Measurements from ENCODE around the gene ECHDC1.
"Not testable (repeated sequence)": the region's sequence is repeated elsewhere in the genome, so short reads cannot be mapped to it uniquely, and the experiment has no call there.

The ECHDC1 gene

GRCh38 chr6:127342296-127342945, 988 bp downstream of the ECHDC1 start:
- DNase-seq (ENCODE audit: low read depth in 2 of 2) = no peak

GRCh38 chr6:127341471-127342202, 1.8 kb downstream of the ECHDC1 start:
- DNase-seq (ENCODE audit: low read depth in 2 of 2) = no peak

DNA sequence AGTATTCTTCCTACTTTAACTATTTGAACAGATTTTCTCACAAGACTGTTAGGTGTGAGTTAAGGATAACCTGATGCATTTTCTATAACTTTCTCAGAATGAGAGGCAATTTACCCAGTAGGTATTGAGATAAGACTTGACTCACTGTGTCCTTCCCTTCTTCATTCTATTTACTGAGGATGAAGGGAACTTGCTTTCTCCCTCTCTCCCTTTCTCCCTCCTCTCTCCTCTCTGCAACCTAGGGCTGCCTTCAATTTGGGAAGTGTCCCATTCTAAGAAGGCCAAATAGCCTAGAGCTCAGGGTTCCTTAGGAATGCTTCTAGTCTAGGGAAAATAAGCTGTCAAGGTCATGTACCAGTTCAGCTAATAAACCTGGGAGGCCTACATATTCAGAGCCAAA, 3.2 kb downstream of the ECHDC1 start:
- no peak for DNase-seq (ENCODE audit: low read depth in 2 of 2)

DNA sequence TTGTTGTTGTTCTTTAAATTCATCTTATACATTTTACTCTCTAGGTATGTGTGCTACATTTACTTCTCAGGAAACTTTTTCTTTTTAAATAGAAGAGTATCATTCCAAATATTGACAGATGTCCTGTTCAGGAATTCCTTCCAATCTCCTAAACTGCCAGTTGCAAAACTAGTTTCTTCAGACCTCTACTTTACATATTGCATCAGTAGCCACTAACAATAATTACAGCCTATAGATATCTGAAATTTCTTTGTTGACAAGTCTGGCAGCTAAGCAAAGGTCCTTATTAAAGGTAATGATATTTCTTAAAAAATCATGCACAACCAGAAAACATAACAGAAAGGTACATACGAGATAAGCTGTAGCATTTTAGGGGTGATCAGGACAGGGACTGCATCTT, 4.5 kb downstream of the ECHDC1 start:
- no peak for DNase-seq (ENCODE audit: low read depth in 2 of 2)

GRCh38 chr6:127332383-127332961, 10.9 kb downstream of the ECHDC1 start:
- no peak for DNase-seq (ENCODE audit: low read depth in 2 of 2)

DNA sequence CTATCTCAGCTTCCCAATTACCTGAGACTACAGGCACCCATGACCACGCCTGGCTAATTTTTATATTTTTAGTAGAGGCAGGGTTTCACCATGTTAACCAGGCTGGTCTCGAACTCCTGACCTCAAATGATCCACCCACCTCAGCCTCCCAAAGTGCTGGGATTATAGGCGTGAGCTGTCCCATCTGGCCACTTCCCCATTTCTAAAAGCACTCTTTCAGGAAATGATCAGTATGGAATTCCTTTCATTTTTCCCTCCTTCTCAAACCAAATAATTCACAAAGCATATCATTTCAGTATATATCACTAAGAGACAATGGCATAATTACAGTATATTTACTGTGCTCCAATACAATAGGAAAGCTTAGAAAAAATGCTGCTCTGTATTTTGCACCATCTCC, 12.2 kb downstream of the ECHDC1 start:
- not testable (repeated sequence) for DNase-seq (ENCODE audit: low read depth in 2 of 2)

DNA sequence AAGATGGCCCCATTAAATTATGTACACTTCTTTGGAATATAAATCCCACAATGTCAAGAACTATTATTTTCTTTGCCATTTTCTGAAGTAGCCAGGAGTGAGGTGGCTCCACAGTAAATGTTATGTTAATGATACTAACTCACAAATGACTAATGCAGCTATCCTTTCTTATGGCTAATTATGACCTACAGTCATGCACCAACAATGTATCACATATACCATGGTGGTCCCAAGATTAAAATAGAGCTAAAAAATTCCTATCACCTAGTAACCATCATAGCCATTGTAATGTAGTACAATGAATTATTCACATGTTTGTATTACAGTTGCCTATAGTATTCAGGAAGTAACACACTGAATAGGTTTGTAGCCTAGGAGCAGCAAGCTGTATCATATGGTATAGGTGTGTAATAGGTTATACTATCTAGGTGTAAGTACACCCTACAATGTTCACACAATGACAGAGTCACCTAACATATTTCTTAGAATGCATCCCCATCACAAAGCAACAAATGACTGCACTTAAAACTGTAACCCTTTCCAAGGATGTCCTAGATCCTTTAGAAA, 15.3 kb downstream of the ECHDC1 start:
- no peak for DNase-seq (ENCODE audit: low read depth in 2 of 2)

DNA sequence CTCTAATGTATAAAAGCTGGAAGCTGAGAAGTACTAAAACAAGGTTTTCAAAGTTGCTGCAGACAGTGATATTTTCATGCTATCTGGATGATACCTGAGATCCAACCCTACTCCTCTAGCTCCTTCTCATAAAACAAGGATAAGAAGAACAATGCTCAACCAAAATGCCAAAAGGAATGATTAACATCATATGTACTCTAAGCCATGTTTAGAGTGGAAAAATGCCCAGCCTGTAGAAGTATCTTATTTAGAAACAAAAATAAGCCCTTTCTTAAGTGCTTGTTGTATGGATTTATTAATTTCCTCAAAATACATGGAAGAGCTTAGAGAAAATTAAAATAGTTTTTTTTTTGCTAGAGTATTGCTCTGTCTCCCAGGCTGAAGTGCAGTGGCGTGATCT, 23.7 kb downstream of the ECHDC1 start:
- DNase-seq (ENCODE audit: low read depth in 2 of 2) = no peak

DNA sequence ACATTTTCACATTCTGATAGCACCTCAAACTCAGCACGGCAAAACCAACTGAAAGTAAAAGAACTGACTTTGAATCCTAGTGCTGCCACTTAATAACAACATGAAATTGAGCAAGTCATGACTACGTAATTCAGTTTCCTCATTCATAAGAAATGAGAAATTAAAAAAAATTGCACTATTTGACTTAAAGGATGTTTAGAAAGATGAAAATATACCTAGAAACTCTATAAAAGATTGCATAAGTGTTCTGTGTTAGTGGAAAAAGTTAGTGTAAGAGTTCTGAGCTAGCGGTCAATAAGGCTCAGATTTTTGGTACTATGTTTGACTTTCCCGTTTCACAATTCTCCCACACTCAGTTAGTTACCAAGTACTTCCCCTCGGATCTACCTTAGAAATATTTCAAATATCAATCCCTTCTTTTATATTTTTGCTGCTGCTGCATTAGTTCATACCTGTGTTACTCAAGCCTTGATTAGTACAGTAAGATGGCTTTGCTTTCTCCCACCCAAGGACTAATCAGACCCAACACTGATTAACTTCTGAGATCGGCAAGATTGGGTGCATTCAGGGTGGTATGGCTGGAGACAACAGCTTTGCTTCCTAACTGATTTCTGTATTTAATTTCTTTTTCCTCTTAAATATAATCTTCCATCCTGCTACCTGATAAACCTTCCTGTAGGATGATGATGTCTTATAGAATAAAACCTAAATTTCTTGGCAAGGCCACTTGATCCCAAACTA, 25.9 kb downstream of the ECHDC1 start:
- DNase-seq (ENCODE audit: low read depth in 2 of 2) = no peak

DNA sequence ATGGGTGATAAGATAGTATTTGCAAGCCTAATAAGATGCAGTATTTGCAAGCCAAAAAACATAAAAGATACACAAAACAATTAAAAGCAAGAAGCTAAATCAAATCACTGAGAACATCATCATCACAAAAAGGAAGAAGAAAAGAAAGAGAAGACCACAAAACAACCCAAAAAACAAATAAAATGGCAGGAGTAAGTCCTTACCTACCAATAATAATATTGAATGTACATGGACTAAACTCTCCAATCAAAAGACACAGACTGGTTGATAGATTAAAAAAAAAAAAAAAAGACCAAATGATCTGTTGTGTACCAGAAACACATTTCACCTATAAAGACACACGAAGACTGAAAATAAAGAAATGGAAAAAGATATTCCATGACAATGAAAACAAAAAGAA, 37.7 kb downstream of the ECHDC1 start:
- DNase-seq (ENCODE audit: low read depth in 2 of 2) = no peak

- DNase-seq (ENCODE audit: low read depth in 2 of 2) = no peak
Measured at GRCh38 chr6:127303917-127304316, 39.5 kb downstream of the ECHDC1 start.

- peak; percentile 22 to 26 for DNase-seq (ENCODE audit: low read depth in 2 of 2)
Measured at GRCh38 chr6:127302728-127303660, 40.4 kb downstream of the ECHDC1 start.

DNA sequence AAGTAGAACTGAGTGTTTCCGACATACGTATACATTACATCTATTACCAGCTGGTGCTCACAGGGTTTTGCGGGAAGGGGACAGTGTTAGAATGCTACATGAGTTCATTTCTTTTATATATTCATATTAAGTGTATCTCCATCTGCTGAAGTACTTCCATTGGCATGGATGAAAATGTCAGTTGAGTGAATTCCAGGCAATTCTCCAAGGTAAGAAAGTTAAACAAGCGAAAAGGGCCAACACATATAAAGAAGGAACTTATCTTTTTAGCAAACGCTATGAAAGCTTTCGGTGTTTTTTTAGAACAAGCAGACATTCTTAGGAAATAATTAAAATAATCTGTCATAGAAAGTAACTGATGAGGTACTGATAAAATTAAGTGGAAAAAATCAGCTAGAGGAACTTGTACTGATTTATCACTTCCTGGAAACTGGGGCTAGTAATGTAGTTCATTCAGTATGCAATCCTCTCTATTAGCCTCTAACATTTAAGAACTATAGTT, 42.2 kb downstream of the ECHDC1 start:
- no peak for DNase-seq (ENCODE audit: low read depth in 2 of 2)

DNA sequence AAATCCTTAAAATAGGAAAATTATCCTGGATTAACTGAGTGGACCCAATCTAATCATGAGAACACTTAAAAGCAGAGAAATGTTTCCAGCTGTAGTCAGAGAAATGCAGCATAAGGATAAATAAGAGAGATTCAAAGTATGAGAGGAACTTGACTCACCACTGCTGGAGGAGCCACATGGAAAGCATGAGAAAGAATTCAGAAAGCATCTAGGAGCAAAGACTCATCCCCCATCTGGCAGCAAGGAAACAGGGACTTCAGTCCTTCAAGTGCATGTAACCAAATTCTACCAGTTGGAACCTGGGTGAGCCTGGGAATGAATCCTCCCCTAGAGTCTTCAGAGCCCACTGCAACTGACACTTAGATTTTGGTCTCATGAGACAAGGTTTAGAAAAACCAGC, 43.0 kb downstream of the ECHDC1 start:
- no peak for DNase-seq (ENCODE audit: low read depth in 2 of 2)

- DNase-seq (ENCODE audit: low read depth in 2 of 2) = no peak
Measured at GRCh38 chr6:127299522-127300240, 43.7 kb downstream of the ECHDC1 start.

GRCh38 chr6:127298475-127298874, 44.9 kb downstream of the ECHDC1 start:
- DNase-seq (ENCODE audit: low read depth in 2 of 2) = no peak

DNA sequence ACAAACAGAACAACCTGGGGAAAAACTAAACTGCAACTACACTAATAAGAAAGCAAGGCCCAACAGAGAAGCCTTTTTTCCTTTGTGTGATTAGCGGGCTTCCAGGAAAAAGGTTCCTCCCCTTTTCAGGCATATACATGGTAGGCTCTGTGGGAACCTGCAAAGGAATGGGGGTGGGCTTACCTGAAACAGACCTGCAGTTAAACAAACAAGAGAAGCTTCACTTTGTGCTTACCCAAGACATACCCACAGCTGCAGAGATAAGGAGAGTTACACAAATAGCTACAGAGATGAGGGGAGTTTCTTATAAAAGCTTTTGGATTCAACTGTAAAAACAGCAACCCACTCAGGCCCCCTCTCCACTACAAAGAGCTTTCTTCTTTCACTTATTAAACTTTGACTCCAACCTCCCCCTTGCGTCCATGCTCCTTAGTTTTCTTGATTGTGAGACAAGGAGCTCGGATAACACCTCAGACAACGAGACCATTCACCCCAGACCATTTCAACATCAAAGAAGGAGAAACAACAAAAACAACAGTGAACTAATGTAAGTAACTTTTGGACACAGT, 45.8 kb downstream of the ECHDC1 start:
- no peak for DNase-seq (ENCODE audit: low read depth in 2 of 2)

- DNase-seq (ENCODE audit: low read depth in 2 of 2) = no peak
Measured at GRCh38 chr6:127291495-127291894, 51.9 kb downstream of the ECHDC1 start.

- no peak for DNase-seq (ENCODE audit: low read depth in 2 of 2)
Measured at GRCh38 chr6:127290391-127291265, 52.8 kb downstream of the ECHDC1 start.
